Stimulated activated CD8-positive, alpha-beta memory T cell treated with anti-CD3 and anti-CD28 coated beads, Interleukin-15, amount 100 ng/mL, for 24 hours (primary cell): Measurements from ENCODE around the gene P4HB.
"Not testable (repeated sequence)": the region's sequence is repeated elsewhere in the genome, so short reads cannot be mapped to it uniquely, and the experiment has no call there.

ENCODE experiments used
- DNase-seq: peaks from one replicate; pipeline ENCODE4 v3.0.0-alpha.2; 2020; ENCODE audit warnings: low read depth

The P4HB gene

GRCh38 chr17:81845881-81846742 is 14.2 kb downstream of the P4HB start:
- no peak for DNase-seq

- no peak for DNase-seq
Observed at GRCh38 chr17:81845361-81845760, 15.0 kb downstream of the P4HB start.

GRCh38 chr17:81844887-81845286 is 15.4 kb downstream of the P4HB start:
- no peak for DNase-seq

GRCh38 chr17:81844327-81844851 is 15.9 kb downstream of the P4HB start:
- no peak for DNase-seq

GRCh38 chr17:81843713-81844326 is 16.5 kb downstream of the P4HB start:
- no peak for DNase-seq

GRCh38 chr17:81842725-81843504 is 17.4 kb downstream of the P4HB start:
- no peak for DNase-seq

GRCh38 chr17:81842378-81842724 is 18.0 kb downstream of the P4HB start:
- DNase-seq: no peak

GRCh38 chr17:81841866-81842265 is 18.5 kb downstream of the P4HB start:
- no peak for DNase-seq

- DNase-seq: no peak
Observed at GRCh38 chr17:81840826-81841778, 19.2 kb downstream of the P4HB start.

GRCh38 chr17:81840059-81840458 is 20.3 kb downstream of the P4HB start:
- DNase-seq: not testable (repeated sequence)

GRCh38 chr17:81839301-81839700 is 21.0 kb downstream of the P4HB start:
- DNase-seq: no peak

GRCh38 chr17:81838753-81839255 is 21.5 kb downstream of the P4HB start:
- DNase-seq: no peak

- DNase-seq: no peak
Observed at GRCh38 chr17:81837641-81838040, 22.7 kb downstream of the P4HB start.

- no peak for DNase-seq
Observed at GRCh38 chr17:81834831-81835267, 25.5 kb downstream of the P4HB start, which contains the start of gene PPP1R27. TSS of gene PPP1R27 (minus strand) at chr17:81835050. CDS start at chr17:81834953, 97 bp downstream.

- DNase-seq: no peak
Observed at GRCh38 chr17:81833921-81834830, 26.2 kb downstream of the P4HB start.

- peak; percentile 97 for DNase-seq
Observed at GRCh38 chr17:81833160-81833920, 27.0 kb downstream of the P4HB start, which contains the start of gene MCRIP1. TSS of gene MCRIP1 (minus strand) at chr17:81833291. CDS start at chr17:81824506, 8,785 bp downstream.

GRCh38 chr17:81832608-81833159 is 27.7 kb downstream of the P4HB start:
- no peak for DNase-seq

GRCh38 chr17:81831957-81832607 is 28.3 kb downstream of the P4HB start:
- peak; percentile 11 for DNase-seq
